D721Med (cell line): ENCODE results near the gene TNS1.

ENCODE experiments used
- DNase-seq: peaks from one replicate; pipeline ENCODE4 v3.0.0; 2011; ENCODE audit warnings: low spot score; ENCODE audit not compliant: insufficient read length
- FAIRE-seq: peaks from 2 replicates; lab custom pipeline; 2011; peaks lifted over from hg19 to GRCh38; lab: Jason Lieb, UNC
- TF ChIP-seq, protein P1 (sequence below): IDR thresholded peaks from 2 replicates; pipeline ENCODE4 v1.5.1; 2012; ENCODE audit warnings: mild to moderate bottlenecking, control low read depth; ENCODE audit not compliant: insufficient read depth; ENCODE audit errors: missing control alignments

Gene TNS1

DNA sequence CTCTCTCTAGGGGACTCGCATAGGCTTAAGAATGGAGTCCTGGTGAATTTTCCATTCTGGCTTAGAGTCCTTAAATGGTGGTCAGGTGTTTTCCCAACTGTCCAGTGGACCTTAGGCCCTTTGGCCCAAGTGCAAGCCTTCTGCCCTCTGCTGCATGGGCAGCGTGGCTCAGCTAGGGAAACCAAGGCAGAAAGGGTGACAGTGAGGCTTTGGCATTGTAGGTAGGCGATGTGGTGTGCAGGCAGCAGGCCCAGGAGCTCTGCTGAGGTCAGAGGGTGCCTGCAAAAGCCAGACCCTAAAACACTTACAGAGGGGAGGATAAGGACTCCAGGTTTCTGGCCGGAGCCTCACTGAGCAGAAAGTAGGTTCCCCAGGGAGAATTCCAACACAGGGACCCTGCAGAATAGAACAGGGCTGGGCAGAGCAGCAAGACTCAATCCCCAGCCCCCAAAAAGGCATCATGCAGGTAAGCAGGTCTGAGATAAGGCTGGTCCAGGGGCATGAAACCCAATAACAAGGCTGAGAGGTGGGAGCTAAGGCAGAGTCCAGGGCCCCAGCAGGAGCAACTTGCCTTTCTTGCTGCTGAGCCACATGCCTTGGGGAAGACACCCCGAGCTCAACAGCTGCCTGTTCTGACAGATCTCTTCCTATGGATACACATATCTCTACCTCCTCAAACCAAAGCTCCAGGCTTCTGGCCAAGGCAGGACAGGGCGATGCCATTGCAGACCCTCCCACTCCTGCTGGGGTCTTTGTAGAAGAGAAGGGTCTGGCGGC, 199.7 kb downstream of the TNS1 start:
- TF ChIP-seq, protein P1, sequence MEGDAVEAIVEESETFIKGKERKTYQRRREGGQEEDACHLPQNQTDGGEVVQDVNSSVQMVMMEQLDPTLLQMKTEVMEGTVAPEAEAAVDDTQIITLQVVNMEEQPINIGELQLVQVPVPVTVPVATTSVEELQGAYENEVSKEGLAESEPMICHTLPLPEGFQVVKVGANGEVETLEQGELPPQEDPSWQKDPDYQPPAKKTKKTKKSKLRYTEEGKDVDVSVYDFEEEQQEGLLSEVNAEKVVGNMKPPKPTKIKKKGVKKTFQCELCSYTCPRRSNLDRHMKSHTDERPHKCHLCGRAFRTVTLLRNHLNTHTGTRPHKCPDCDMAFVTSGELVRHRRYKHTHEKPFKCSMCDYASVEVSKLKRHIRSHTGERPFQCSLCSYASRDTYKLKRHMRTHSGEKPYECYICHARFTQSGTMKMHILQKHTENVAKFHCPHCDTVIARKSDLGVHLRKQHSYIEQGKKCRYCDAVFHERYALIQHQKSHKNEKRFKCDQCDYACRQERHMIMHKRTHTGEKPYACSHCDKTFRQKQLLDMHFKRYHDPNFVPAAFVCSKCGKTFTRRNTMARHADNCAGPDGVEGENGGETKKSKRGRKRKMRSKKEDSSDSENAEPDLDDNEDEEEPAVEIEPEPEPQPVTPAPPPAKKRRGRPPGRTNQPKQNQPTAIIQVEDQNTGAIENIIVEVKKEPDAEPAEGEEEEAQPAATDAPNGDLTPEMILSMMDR, result no peak
- DNase-seq (no peak), FAIRE-seq (no peak)

DNA sequence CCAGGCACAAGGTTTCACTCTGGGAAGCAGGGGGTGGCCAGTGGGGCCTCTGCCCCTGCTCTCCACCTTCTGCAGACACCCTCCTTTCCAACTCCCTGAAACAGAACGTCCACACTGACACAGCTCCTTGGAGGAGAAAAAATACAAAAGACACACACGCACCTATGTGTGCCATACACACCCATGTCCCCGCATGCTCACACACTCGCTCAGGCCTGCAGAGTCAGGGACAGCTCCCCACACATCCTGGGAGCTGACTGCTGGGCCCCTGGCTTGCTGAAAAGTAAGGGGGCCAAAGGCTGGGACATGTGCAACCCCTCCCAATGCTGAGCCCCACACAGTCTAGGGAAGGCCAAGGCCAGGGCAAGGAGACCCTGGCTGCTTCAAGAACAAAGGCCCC, 200.5 kb downstream of the TNS1 start:
- TF ChIP-seq, protein P1, result no peak
- FAIRE-seq (no peak), DNase-seq (no peak)

DNA sequence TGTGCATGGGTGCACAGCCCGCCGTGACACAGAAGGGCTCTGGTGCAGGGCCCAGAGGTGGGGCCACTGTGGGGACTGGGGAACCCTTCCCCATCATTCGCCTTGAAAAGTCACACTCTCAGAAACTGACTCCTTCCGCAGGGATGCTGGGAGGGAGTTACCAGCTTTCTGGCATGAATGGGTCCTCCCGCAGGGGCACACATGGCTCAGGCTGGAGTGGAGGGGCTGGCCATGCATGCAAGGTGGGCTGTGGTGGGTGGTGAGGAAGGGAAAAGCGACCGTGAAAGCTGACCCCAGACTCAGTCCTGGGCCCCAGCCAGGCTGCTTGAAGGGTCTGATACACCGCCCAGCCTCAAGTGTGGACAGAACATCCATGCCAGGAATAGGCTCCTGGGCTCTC, 201.1 kb downstream of the TNS1 start:
- TF ChIP-seq, protein P1, result no peak
- no peak for DNase-seq
- no peak for FAIRE-seq

DNA sequence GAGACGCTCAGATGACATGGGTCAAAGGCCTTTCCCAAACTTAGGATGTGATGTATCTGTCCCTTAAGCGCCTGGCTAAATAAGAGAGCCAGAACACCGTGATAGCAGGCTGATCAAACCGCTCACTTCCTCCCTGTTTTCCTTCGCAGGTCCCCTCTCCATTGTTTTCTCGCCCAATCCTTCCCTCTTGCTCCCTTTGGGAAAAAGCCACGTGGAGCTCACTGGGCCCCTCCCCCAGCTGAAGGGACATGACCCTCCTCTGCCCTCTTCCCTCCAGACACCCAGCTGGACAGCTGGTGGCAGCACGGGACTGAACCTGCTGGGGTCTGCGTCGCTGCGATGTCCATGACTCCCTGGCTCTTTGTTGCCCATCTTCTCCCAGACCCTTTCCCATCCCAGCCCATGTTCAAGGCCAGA, 201.7 kb downstream of the TNS1 start:
- TF ChIP-seq, protein P1, result no peak
- no peak for FAIRE-seq
- no peak for DNase-seq

DNA sequence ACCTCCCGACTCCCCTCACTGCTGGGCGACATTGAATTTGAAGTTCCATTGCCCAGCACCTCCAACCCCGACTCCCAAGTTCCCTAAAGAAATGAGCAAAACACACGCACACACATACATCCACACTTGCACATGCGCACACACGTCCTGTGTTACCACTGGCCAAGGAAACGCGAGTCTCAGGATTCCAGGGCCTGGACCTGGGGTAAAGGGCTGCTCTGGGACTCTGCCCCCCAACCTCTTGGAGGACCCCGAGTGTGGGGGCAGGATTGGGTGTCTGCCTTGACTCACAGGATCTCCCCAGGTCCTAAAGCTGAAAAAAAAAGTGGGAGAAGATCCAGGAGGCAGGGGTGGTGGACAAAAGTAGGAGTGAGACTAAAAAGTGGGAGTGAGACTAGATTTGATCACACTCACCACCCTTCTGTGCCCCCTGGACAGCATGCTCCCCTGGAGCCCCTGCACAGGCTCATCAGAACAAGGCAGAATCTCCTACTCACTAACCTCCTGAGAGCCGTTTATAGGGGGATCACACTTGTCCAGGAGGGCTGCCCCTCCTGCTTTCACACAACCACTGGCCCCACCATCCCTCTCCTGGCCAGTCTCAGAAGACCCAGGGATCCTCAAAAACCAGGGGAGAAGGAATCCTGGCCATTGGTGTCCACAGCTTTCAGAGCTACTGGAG, 202.2 kb downstream of the TNS1 start:
- no peak for DNase-seq

DNA sequence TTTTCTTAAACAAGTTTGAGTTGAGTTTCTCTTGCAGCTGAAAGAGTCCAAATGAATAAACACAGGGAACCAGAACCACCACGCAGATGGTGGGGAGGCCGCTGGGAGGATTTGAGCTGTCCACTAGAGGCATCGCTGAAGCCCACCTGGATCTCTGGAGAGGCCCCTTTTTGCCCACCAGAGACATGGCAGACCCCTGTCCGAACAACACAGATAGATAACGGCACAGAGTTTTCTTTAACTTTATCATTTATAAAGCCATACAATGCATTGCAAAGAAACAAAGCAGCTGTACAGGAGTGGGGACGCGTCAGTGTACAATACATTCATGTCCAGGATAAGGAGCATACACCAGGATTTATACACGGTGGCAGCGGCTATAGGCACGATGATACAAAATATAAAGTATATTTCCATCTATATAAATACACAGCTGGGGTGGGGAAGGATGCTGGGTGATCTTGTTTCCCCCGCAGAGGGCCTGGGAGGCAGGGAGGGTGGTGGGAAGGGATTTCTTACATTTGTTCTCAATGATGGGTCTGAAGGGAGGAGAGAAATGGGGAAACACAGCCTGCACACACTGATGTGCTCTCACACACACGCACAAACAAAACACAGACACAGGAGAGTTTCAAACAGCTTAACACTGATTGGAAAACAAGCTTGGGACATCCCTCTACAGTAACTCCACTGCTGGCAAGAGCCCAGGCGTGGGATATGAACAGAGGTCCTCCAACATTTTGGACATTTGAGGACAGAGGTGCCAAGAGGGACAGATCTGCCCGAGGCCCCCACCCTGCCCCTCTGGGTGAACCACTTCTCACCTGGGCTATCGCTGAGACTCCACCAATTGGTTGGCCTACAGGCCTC, 203.0 kb downstream of the TNS1 start:
- DNase-seq (no peak), FAIRE-seq (no peak)
- TF ChIP-seq, protein P1, result no peak

More for the DNA sequence above, 202.2 kb downstream of the TNS1 start:
- TF ChIP-seq, protein P1, result no peak
- no peak for FAIRE-seq
